Gastrocnemius medialis (tissue), 4 donors: ENCODE results near the gene MYOM1. TPM values are rescaled to one million over a fixed set of nuclear protein-coding genes. Genes with fewer than 3 reads are reported as not detected.

Source experiments
- ATAC-seq, 2 donors: fragments of 150-250 bp; one replicate each; pipeline ENCODE4 v1.9.1; 2016
- DNase-seq, 2 donors: peaks; one replicate each; pipeline ENCODE4 v3.0.0-alpha.2; 2019
- H3K27ac ChIP-seq, 4 donors: fragments of 200-600 bp; sonication (generic); 1 replicate in 1 of 4; 2 replicates in 3 of 4; pipeline ENCODE4 v1.5.1; 2016 to 2018; ENCODE audit warnings: mild to moderate bottlenecking in 2 of 4, moderate library complexity in 1 of 4
- H3K27me3 ChIP-seq, 3 donors: fragments of 200-600 bp; sonication (generic) in 2 of 3; 1 replicate in 1 of 3; 2 replicates in 2 of 3; pipeline versions ENCODE4 v1.5.1 to v1.6.0; 2016 to 2019; ENCODE audit warnings: mild to moderate bottlenecking in 1 of 3, moderate library complexity in 1 of 3
- H3K36me3 ChIP-seq, 2 donors: fragments of 200-600 bp; sonication (generic) in 1 of 2; one replicate each; pipeline ENCODE4 v1.5.1; 2017 to 2018
- H3K4me1 ChIP-seq, 2 donors: fragments of 200-600 bp; sonication (generic) in 1 of 2; one replicate each; pipeline ENCODE4 v1.5.1; 2016 to 2017; ENCODE audit warnings: mild to moderate bottlenecking in 2 of 2
- H3K4me3 ChIP-seq, 4 donors: fragments of 200-600 bp; sonication (generic) in 3 of 4; 1 replicate in 1 of 4; 2 replicates in 3 of 4; pipeline ENCODE4 v1.5.1; 2016 to 2019; ENCODE audit warnings: mild to moderate bottlenecking in 2 of 4
- H3K9me3 ChIP-seq, 3 donors: fragments of 200-600 bp; sonication (generic) in 2 of 3; 1 replicate in 1 of 3; 2 replicates in 2 of 3; pipeline ENCODE4 v1.5.1; 2016 to 2019
- POLR2A ChIP-seq, 2 donors: fragments of 450-650 bp; IDR thresholded peaks; one replicate each; pipeline ENCODE4 v1.6.1; 2017; ENCODE audit warnings: antibody characterized with exemption in 2 of 2, mild to moderate bottlenecking in 2 of 2, moderate library complexity in 2 of 2
- in situ Hi-C, 4 donors: fragments of 200-750 bp; cut with MboI; loops; one replicate each; pipeline versions ENCODE4 v1.15.0 to v1.8.0; 2017; ENCODE audit warnings: low sequenced_read_pairs in 4 of 4
- intact Hi-C: fragments of 100-400 bp; cut with DNase I; formaldehyde crosslinking; loops from one replicate; pipeline ENCODE4 v1.15.1; 2023; ENCODE audit warnings: low total_unique reads
- total RNA-seq, 4 donors: library from RNA; depleted of rRNA; stranded (reverse); fragments of >200 nt; gene quantifications; one replicate each; pipeline versions ENCODE4 v1.1.0 to v1.2.3, GENCODE V29; 2016
- TF ChIP-seq, protein P1 (sequence below), 5 experiments: fragments of 450-650 bp in 3 of 5; fragments of 200-600 bp in 2 of 5; sonication (generic) in 2 of 5; IDR thresholded peaks in 4 of 5; conservative IDR thresholded peaks in 1 of 5; 1 replicate in 4 of 5; 2 replicates in 1 of 5; pipeline ENCODE4 v1.5.1; 2016 to 2019; ENCODE audit warnings: antibody characterized with exemption in 5 of 5, mild to moderate bottlenecking in 3 of 5, moderate library complexity in 3 of 5

Gene MYOM1
- total RNA-seq, 4 donors from 2014 or later, result 245 to 307 (median 273) TPM

DNA sequence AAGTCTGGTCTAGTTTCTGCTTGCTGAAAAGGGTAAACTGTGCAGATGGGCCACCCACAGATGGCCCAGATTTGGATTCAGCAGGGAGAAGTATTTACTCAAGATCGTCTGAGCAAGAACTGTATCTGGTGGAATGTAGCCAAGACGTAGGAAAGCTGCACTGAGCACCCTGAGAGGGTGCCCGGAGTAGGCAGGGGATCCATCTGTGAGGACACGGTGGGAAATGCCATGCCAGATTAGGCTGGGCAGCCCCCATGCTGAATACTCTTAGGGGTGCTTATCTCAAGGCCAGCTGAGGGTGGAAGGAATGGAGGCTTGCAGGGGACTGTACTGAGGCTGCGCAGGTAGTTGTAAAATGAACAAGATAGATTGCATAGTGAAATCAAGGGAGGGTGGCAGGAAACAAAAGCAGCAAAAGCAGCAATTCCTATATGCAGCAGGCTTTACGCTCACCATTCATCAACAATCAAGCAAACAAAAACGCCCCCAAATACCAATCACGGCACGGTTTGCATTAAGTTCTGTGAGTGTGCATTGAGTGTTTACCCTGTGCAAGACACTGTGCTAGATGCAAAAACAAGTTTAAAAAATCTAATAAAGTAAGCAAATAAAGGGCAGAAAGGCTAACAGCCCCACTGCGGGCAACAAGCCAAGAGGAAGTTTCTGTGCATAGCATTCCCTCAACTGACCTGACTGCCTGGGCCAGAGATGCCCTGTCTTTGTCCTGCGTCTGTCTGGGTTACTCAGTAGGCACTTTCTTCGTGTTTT is 174.7 kb downstream of the MYOM1 start:
- no peaks in the 10 kb centered on the region for H3K27me3 ChIP-seq
- ATAC-seq (no peak), DNase-seq (no peak)
- no peak overlapping the region for H3K4me3 ChIP-seq
- TF ChIP-seq, protein P1, sequence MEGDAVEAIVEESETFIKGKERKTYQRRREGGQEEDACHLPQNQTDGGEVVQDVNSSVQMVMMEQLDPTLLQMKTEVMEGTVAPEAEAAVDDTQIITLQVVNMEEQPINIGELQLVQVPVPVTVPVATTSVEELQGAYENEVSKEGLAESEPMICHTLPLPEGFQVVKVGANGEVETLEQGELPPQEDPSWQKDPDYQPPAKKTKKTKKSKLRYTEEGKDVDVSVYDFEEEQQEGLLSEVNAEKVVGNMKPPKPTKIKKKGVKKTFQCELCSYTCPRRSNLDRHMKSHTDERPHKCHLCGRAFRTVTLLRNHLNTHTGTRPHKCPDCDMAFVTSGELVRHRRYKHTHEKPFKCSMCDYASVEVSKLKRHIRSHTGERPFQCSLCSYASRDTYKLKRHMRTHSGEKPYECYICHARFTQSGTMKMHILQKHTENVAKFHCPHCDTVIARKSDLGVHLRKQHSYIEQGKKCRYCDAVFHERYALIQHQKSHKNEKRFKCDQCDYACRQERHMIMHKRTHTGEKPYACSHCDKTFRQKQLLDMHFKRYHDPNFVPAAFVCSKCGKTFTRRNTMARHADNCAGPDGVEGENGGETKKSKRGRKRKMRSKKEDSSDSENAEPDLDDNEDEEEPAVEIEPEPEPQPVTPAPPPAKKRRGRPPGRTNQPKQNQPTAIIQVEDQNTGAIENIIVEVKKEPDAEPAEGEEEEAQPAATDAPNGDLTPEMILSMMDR (IDR thresholded peaks at IDR 0.05 in 4 of 5, conservative IDR thresholded peaks at IDR 0.05 in 1 of 5), result no peak
- no peak for TF ChIP-seq POLR2A (IDR thresholded peaks at IDR 0.05)
- no peaks in the 10 kb centered on the region for H3K4me1 ChIP-seq
- intact Hi-C loops, result no loop called here
- in situ Hi-C loops, result no loop called here
- no peaks in the 10 kb centered on the region for H3K9me3 ChIP-seq
- H3K36me3 ChIP-seq, result no peaks in the 10 kb centered on the region
- H3K27ac ChIP-seq, result no peak overlapping the region

DNA sequence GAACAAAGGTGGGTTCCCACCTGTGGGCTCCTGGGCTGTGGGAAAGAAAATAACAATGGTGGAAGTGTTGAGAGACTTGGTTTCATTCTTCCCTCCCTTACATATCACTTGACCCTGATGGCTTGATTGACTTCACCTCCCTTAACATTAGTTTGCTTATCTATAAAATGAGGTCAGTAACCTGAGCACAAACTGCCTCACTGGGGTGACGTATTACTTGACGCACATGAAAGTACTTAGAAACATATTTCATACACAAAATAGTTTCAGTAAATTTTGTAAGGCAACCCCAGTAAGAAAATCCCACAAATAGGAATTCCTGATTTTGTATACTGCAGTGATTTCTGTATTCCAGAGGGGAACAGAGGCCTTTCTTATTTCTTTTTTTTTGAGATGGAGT is 177.4 kb downstream of the MYOM1 start:
- in situ Hi-C loops, result no loop called here
- Histone ChIP-seq H3K4me3 (no peak overlapping the region), H3K9me3 (no peaks in the 10 kb centered on the region), H3K27ac (no peak overlapping the region), H3K36me3 (no peaks in the 10 kb centered on the region), H3K27me3 (no peaks in the 10 kb centered on the region), H3K4me1 (no peaks in the 10 kb centered on the region)
- no peak for ATAC-seq
- intact Hi-C loops, result no loop called here
- DNase-seq, result no peak
- TF ChIP-seq POLR2A (IDR thresholded peaks at IDR 0.05), result no peak
- TF ChIP-seq, protein P1 (IDR thresholded peaks at IDR 0.05 in 4 of 5, conservative IDR thresholded peaks at IDR 0.05 in 1 of 5), result no peak

DNA sequence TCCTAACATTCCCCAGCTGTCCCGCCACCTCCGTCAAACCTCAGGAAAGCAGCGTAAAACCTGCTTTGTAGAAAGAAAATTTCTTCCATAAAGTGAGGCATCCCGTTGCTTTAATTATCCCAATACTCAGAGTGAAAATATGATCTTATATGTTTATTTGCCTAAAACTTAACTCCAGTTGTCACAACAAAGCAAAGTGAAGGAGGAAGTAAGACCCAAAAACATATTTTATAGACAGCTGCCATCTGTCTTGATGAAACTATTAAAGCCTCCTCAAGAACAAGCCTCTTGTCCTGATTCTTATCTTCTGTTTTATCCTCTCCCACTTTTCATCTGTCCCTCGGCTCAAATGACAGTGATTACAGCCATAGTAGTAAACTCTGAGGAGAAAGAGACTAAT is 177.9 kb downstream of the MYOM1 start:
- no peaks in the 10 kb centered on the region for H3K4me1 ChIP-seq
- ATAC-seq (no peak), DNase-seq (no peak)
- TF ChIP-seq, protein P1 (IDR thresholded peaks at IDR 0.05 in 4 of 5, conservative IDR thresholded peaks at IDR 0.05 in 1 of 5), result no peak
- no peak for TF ChIP-seq POLR2A (IDR thresholded peaks at IDR 0.05)
- no peaks in the 10 kb centered on the region for H3K27me3 ChIP-seq
- intact Hi-C loops (no loop called here), in situ Hi-C loops (no loop called here)
- H3K27ac ChIP-seq, result no peak overlapping the region
- H3K36me3 ChIP-seq, result no peaks in the 10 kb centered on the region
- H3K9me3 ChIP-seq, result no peaks in the 10 kb centered on the region
- H3K4me3 ChIP-seq, result no peak overlapping the region

DNA sequence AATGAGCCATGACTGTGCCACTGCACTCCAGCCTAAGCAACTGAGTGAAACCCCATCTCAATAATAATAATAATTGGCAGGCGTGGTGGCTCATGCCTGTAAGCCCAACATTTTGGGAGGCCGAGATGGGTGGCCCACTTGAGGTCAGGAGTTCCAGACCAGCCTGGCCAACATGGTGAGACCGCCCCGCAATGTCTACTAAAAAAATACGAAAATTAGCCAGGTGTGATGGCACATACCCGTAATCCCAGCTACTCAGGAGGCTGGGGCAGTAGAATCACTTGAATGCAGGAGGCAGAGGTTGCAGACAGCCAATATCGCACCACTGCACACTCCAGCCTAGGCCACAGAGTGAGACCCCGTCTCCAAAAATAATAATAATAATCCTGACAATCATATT is 178.9 kb downstream of the MYOM1 start:
- intact Hi-C loops, result no loop called here

More for the DNA sequence above, 178.9 kb downstream of the MYOM1 start:
- no peaks in the 10 kb centered on the region for H3K27me3 ChIP-seq
- no peak overlapping the region for H3K4me3 ChIP-seq
- no peak for TF ChIP-seq POLR2A (IDR thresholded peaks at IDR 0.05)
- TF ChIP-seq, protein P1 (IDR thresholded peaks at IDR 0.05 in 4 of 5, conservative IDR thresholded peaks at IDR 0.05 in 1 of 5), result no peak
- H3K4me1 ChIP-seq, result no peaks in the 10 kb centered on the region
- no peaks in the 10 kb centered on the region for H3K9me3 ChIP-seq
- in situ Hi-C loops, result no loop called here
- no peak for ATAC-seq
- no peak for DNase-seq
- H3K36me3 ChIP-seq, result no peaks in the 10 kb centered on the region
- no peak overlapping the region for H3K27ac ChIP-seq
